SK-N-SH (cell line): ENCODE results near the gene PRCC. TPM values are rescaled to one million over a fixed set of nuclear protein-coding genes. Genes with fewer than 3 reads are reported as not detected.

Experiments used
- CTCF ChIA-PET: fragments of 300-600, 350-600 bp; formaldehyde crosslinking; extraction: SDS; loops from one replicate; lab custom pipeline; 2021; lab: Yijun Ruan, JAX
- POLR2A ChIA-PET: fragments of 350-600 bp; sonication (Branson Sonifier 250); formaldehyde crosslinking; extraction: SDS; loops from one replicate; lab custom pipeline; 2020; ENCODE audit warnings: antibody characterized with exemption, inconsistent platforms; lab: Yijun Ruan, JAX
- DNase-seq: peaks from one replicate; pipeline ENCODE4 v3.0.0; 2012
- H2AFZ ChIP-seq: fragments of 200-600 bp; sonication (generic); 2 replicates; pipeline ENCODE4 v1.8.1; 2016; ENCODE audit warnings: antibody characterized with exemption, mild to moderate bottlenecking, low read depth
- H3F3A ChIP-seq: fragments of 200-600 bp; sonication (generic); replicated peaks from 2 replicates; pipeline ENCODE3; 2016; ENCODE audit warnings: antibody characterized with exemption, mild to moderate bottlenecking; ENCODE audit not compliant: insufficient read depth
- H3K27ac ChIP-seq, 2 experiments: fragments of 200-500 bp in 1 of 2; fragments of 200-600 bp in 1 of 2; sonication (Bioruptor generic) in 1 of 2; sonication (generic), shearing (Covaris generic) in 1 of 2; 2 replicates each; pipeline versions ENCODE4 v1.5.1 to v1.6.1; 2014 to 2016; ENCODE audit warnings: low read depth in 2 of 2, inconsistent platforms in 1 of 2, low read length in 1 of 2, mild to moderate bottlenecking in 1 of 2, mixed read lengths in 1 of 2
- H3K27me3 ChIP-seq: fragments of 200-600 bp; sonication (generic), shearing (Covaris generic); 2 replicates; pipeline ENCODE4 v1.6.1; 2016; ENCODE audit warnings: mixed run types; ENCODE audit not compliant: insufficient read depth
- H3K36me3 ChIP-seq, 2 experiments: fragments of 200-500 bp in 1 of 2; fragments of 200-600 bp in 1 of 2; sonication (Bioruptor generic) in 1 of 2; sonication (generic) in 1 of 2; replicated peaks in 1 of 2; 2 replicates each; pipeline versions ENCODE3 to v1.5.1; 2014 to 2016; ENCODE audit warnings: low read length in 1 of 2, mild to moderate bottlenecking in 1 of 2; ENCODE audit not compliant: insufficient read depth in 2 of 2, control insufficient read depth in 1 of 2
- H3K4me1 ChIP-seq, 2 experiments: fragments of 200-500 bp in 1 of 2; fragments of 200-600 bp in 1 of 2; sonication (Bioruptor generic) in 1 of 2; sonication (generic), shearing (Covaris generic) in 1 of 2; 2 replicates each; pipeline versions ENCODE4 v1.5.1 to v1.6.1; 2014 to 2016; ENCODE audit warnings: low read depth in 1 of 2, low read length in 1 of 2, mixed run types in 1 of 2; ENCODE audit not compliant: insufficient read depth in 2 of 2, control insufficient read depth in 1 of 2
- H3K4me2 ChIP-seq: fragments of 200-600 bp; sonication (generic), shearing (Covaris generic); 2 replicates; pipeline ENCODE4 v1.6.1; 2017; ENCODE audit warnings: mixed run types
- H3K4me3 ChIP-seq, 2 experiments: fragments of 200-500 bp in 1 of 2; fragments of 200-600 bp in 1 of 2; sonication (Bioruptor generic) in 1 of 2; sonication (generic), shearing (Covaris generic) in 1 of 2; 2 replicates each; pipeline versions ENCODE4 v1.5.1 to v1.8.1; 2014 to 2016; ENCODE audit warnings: low read depth in 2 of 2, inconsistent platforms in 1 of 2, low read length in 1 of 2, mild to moderate bottlenecking in 1 of 2, mixed read lengths in 1 of 2, moderate library complexity in 1 of 2
- H3K79me2 ChIP-seq: fragments of 200-600 bp; sonication (generic); 2 replicates; pipeline ENCODE4 v1.8.1; 2017; ENCODE audit warnings: mild to moderate bottlenecking; ENCODE audit not compliant: insufficient read depth
- H3K9ac ChIP-seq: fragments of 200-600 bp; sonication (generic); 2 replicates; pipeline ENCODE4 v1.6.1; 2017; ENCODE audit warnings: mixed run types
- H3K9me2 ChIP-seq: fragments of 200-600 bp; sonication (generic); 2 replicates; pipeline ENCODE4 v1.6.1; 2017; ENCODE audit warnings: mixed run types
- H3K9me3 ChIP-seq: fragments of 200-600 bp; sonication (generic); 2 replicates; pipeline ENCODE4 v1.6.1; 2017; ENCODE audit warnings: mixed run types, mild to moderate bottlenecking, moderate library complexity
- H4K20me1 ChIP-seq: fragments of 200-600 bp; sonication (generic); 2 replicates; pipeline ENCODE4 v1.6.1; 2017; ENCODE audit warnings: mild to moderate bottlenecking, mixed run types; ENCODE audit not compliant: insufficient read depth
- FOSL2 ChIP-seq: IDR thresholded peaks from 2 replicates; pipeline ENCODE4 v1.4.0; 2012; ENCODE audit warnings: low read depth, mild to moderate bottlenecking, moderate library complexity, borderline replicate concordance
- FOXJ3 ChIP-seq: sonication (generic); formaldehyde crosslinking; IDR thresholded peaks from 2 replicates; pipeline ENCODE4 v1.5.1; 2020; ENCODE audit warnings: mild to moderate bottlenecking, missing genetic modification reagents
- MEF2A ChIP-seq: IDR thresholded peaks from 2 replicates; pipeline ENCODE4 v1.4.0; 2012; ENCODE audit warnings: low read depth, borderline replicate concordance
- NRF1 ChIP-seq: IDR thresholded peaks from 2 replicates; pipeline ENCODE4 v1.6.1; 2012; ENCODE audit warnings: low read depth, mild to moderate bottlenecking, low read length
- RAD21 ChIP-seq: IDR thresholded peaks from 2 replicates; pipeline ENCODE4 v1.6.1; 2012; ENCODE audit warnings: mild to moderate bottlenecking, low read length
- RXRA ChIP-seq: IDR thresholded peaks from 2 replicates; pipeline ENCODE4 v1.4.0; 2012; ENCODE audit warnings: low read depth, mild to moderate bottlenecking, borderline replicate concordance
- SIN3A ChIP-seq: IDR thresholded peaks from 2 replicates; pipeline ENCODE4 v1.6.1; 2012; ENCODE audit warnings: low read depth, mild to moderate bottlenecking, low read length, moderate library complexity, borderline replicate concordance
- TAF1 ChIP-seq: IDR thresholded peaks from 2 replicates; pipeline ENCODE4 v1.6.1; 2012; ENCODE audit warnings: low read depth, mild to moderate bottlenecking, low read length, moderate library complexity, borderline replicate concordance
- TCF12 ChIP-seq: IDR thresholded peaks from 2 replicates; pipeline ENCODE4 v1.4.0; 2012
- WGBS: methylation state at CpG from one replicate; pipeline ENCODE4 v1.1.6; 2017; ENCODE audit warnings: low lambda C conversion rate; 5-methylcytosine and 5-hydroxymethylcytosine counted together
- polyA plus RNA-seq, 3 experiments: library from polyadenylated mRNA; depleted of rRNA; stranded (reverse); fragments of >200 nt; gene quantifications; 2 replicates each; pipeline ENCODE4 v1.2.3, GENCODE V29; 2012
- TF ChIP-seq, protein P1 (sequence below): fragments of 200-600 bp; sonication (generic); IDR thresholded peaks from 2 replicates; pipeline ENCODE4 v1.6.1; 2017; ENCODE audit warnings: antibody characterized with exemption, mild to moderate bottlenecking, moderate library complexity
- TF ChIP-seq, protein P2 (sequence below): fragments of 150-350 bp; IDR thresholded peaks from 2 replicates; pipeline ENCODE4 v1.6.1; 2017; ENCODE audit warnings: antibody characterized with exemption, low read length, low read depth, borderline replicate concordance
- TF ChIP-seq, protein P3 (sequence below): IDR thresholded peaks from 2 replicates; pipeline ENCODE4 v1.4.0; 2012; ENCODE audit warnings: low read depth, borderline replicate concordance
- TF ChIP-seq, protein P4 (sequence below): IDR thresholded peaks from 2 replicates; pipeline ENCODE4 v1.4.0; 2012; ENCODE audit warnings: low read depth
- TF ChIP-seq, protein P5 (sequence below): IDR thresholded peaks from 2 replicates; pipeline ENCODE4 v1.4.0; 2012; ENCODE audit warnings: low read depth, borderline replicate concordance
- TF ChIP-seq, protein P6 (sequence below): fragments of 150-350 bp; IDR thresholded peaks from 2 replicates; pipeline ENCODE4 v1.6.1; 2016; ENCODE audit warnings: mild to moderate bottlenecking, low read depth, low read length

The PRCC gene
- polyA plus RNA-seq, 1 of the 3 experiments (the other 2 are of a cell fraction) = 39.2 TPM

DNA sequence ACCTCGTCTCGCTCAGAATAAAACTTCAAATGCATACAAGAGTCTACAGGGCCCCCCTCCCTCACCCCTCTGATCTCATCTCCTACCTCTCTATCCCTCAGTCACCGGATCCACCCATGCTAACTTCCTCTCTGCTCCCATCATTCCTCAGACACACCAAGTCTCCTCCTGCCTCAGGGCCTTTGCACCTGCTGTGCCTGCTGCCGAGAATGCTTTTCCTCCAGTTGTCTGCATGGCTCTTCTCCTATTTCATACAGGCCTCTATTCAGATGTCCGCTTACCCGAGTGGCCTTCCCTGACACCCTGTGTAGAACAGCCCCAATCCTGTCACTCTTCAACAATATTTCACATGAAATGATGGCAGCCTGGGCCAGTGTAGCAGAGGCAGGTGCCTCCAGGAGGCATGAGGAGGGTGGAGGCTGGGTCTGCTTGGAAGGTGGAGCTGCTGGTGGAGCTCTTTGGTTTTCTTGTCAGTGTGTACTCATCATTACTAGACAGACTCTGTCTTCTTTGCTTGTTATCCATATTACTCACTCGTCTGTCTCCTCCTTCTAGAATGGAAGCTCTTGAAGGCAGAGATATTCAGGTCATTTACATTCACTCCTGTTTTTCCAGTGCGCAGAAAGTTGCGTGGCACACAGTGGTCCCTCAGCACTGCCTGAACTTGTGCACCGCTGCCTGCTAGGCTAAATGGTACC lies 45.1 kb downstream of the PRCC start:
- Histone ChIP-seq H3K27ac (no peak overlapping the region), H4K20me1 (no peaks in the 10 kb centered on the region), H2AFZ (no peak overlapping the region), H3K4me3 (no peak overlapping the region), H3K9ac (no peak overlapping the region), H3K4me1 (peaks cover 15 to 29% of the 10 kb centered on the region in 2 experiments), H3K27me3 (no peaks in the 10 kb centered on the region), H3F3A (no peaks in the 10 kb centered on the region), H3K79me2 (no peaks in the 10 kb centered on the region), H3K9me2 (no peaks in the 10 kb centered on the region), H3K36me3 (no peaks in the 10 kb centered on the region), H3K4me2 (no peak overlapping the region), H3K9me3 (no peaks in the 10 kb centered on the region)
- 97% methylated on average over 10 of the region's 10 CpGs for WGBS
- no peak for TF ChIP-seq TAF1
- TF ChIP-seq, protein P1, sequence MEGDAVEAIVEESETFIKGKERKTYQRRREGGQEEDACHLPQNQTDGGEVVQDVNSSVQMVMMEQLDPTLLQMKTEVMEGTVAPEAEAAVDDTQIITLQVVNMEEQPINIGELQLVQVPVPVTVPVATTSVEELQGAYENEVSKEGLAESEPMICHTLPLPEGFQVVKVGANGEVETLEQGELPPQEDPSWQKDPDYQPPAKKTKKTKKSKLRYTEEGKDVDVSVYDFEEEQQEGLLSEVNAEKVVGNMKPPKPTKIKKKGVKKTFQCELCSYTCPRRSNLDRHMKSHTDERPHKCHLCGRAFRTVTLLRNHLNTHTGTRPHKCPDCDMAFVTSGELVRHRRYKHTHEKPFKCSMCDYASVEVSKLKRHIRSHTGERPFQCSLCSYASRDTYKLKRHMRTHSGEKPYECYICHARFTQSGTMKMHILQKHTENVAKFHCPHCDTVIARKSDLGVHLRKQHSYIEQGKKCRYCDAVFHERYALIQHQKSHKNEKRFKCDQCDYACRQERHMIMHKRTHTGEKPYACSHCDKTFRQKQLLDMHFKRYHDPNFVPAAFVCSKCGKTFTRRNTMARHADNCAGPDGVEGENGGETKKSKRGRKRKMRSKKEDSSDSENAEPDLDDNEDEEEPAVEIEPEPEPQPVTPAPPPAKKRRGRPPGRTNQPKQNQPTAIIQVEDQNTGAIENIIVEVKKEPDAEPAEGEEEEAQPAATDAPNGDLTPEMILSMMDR = no peak
- TF ChIP-seq, protein P2, sequence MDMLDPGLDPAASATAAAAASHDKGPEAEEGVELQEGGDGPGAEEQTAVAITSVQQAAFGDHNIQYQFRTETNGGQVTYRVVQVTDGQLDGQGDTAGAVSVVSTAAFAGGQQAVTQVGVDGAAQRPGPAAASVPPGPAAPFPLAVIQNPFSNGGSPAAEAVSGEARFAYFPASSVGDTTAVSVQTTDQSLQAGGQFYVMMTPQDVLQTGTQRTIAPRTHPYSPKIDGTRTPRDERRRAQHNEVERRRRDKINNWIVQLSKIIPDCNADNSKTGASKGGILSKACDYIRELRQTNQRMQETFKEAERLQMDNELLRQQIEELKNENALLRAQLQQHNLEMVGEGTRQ = no peak
- TF ChIP-seq RXRA = no peak
- TF ChIP-seq MEF2A = no peak
- TF ChIP-seq FOXJ3 = no peak
- TF ChIP-seq, protein P3, sequence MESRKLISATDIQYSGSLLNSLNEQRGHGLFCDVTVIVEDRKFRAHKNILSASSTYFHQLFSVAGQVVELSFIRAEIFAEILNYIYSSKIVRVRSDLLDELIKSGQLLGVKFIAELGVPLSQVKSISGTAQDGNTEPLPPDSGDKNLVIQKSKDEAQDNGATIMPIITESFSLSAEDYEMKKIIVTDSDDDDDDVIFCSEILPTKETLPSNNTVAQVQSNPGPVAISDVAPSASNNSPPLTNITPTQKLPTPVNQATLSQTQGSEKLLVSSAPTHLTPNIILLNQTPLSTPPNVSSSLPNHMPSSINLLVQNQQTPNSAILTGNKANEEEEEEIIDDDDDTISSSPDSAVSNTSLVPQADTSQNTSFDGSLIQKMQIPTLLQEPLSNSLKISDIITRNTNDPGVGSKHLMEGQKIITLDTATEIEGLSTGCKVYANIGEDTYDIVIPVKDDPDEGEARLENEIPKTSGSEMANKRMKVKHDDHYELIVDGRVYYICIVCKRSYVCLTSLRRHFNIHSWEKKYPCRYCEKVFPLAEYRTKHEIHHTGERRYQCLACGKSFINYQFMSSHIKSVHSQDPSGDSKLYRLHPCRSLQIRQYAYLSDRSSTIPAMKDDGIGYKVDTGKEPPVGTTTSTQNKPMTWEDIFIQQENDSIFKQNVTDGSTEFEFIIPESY = no peak
- TF ChIP-seq, protein P4, sequence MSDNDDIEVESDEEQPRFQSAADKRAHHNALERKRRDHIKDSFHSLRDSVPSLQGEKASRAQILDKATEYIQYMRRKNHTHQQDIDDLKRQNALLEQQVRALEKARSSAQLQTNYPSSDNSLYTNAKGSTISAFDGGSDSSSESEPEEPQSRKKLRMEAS = no peak
- POLR2A ChIA-PET = no interaction called here
- DNase-seq = no peak
- CTCF ChIA-PET = interaction anchor here (1.0 to 5.5 kb wide), 3 partner anchors 11 to 79 kb away, joined by 4 to 27 read pairs (median 9); partner anchors contain the start of gene NTRK1

DNA sequence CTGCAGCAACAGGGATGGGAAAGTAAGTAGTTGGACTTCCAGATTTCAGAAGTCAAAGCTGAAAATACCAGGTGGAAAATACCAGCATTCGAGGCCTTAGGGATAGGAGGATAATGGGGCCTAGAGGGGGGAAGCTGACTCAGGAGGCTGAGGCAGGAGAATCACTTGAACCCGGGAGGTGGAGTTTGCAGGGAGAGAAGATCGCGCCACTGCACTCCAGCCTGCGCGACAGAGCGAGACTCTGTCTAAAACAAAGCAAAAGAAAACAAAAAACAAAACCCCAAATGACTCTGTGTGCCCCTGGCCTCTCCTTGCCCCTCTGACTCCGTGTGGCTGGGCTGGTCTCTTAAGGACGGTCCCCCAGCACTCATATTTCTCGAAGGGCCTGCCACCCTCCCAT lies 46.0 kb downstream of the PRCC start:
- Histone ChIP-seq H3F3A (no peaks in the 10 kb centered on the region), H3K9me2 (no peaks in the 10 kb centered on the region), H3K27ac (no peak overlapping the region), H3K9me3 (no peaks in the 10 kb centered on the region), H2AFZ (no peak overlapping the region; the same call in 1 of the 2 replicates), H3K79me2 (no peaks in the 10 kb centered on the region), H3K36me3 (no peaks in the 10 kb centered on the region), H3K27me3 (no peaks in the 10 kb centered on the region), H3K4me3 (no peak overlapping the region), H3K4me2 (no peak overlapping the region), H3K9ac (no peak overlapping the region), H3K4me1 (peaks cover 15 to 26% of the 10 kb centered on the region in 2 experiments), H4K20me1 (no peaks in the 10 kb centered on the region)
- WGBS = 87% methylated on average over 10 of the region's 10 CpGs
- ChIA-PET CTCF (interaction anchor here (1.5 to 5.5 kb wide), 3 partner anchors 25 to 87 kb away, joined by 3 to 27 read pairs (median 20); partner anchors contain the start of gene NTRK1), POLR2A (no interaction called here)
- DNase-seq = no peak
- TF ChIP-seq, protein P2 = no peak
- TF ChIP-seq, protein P5, sequence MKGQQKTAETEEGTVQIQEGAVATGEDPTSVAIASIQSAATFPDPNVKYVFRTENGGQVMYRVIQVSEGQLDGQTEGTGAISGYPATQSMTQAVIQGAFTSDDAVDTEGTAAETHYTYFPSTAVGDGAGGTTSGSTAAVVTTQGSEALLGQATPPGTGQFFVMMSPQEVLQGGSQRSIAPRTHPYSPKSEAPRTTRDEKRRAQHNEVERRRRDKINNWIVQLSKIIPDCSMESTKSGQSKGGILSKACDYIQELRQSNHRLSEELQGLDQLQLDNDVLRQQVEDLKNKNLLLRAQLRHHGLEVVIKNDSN = no peak
- TF ChIP-seq FOSL2 (no peak), TCF12 (no peak), RAD21 (no peak), SIN3A (no peak), NRF1 (no peak)
- TF ChIP-seq, protein P3 = no peak
- TF ChIP-seq, protein P6, sequence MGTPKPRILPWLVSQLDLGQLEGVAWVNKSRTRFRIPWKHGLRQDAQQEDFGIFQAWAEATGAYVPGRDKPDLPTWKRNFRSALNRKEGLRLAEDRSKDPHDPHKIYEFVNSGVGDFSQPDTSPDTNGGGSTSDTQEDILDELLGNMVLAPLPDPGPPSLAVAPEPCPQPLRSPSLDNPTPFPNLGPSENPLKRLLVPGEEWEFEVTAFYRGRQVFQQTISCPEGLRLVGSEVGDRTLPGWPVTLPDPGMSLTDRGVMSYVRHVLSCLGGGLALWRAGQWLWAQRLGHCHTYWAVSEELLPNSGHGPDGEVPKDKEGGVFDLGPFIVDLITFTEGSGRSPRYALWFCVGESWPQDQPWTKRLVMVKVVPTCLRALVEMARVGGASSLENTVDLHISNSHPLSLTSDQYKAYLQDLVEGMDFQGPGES = no peak
